HCT116 (cell line): Measurements from ENCODE around the gene GARIN5A.

Source experiments
- CEBPB ChIP-seq: IDR thresholded peaks from 2 replicates; pipeline ENCODE4 v1.6.1; 2012; ENCODE audit warnings: low read depth
- EZH2 ChIP-seq: fragments of 200-600 bp; sonication (generic); IDR thresholded peaks from 2 replicates; pipeline ENCODE4 v1.6.1; 2017; ENCODE audit warnings: antibody characterized with exemption, mixed run types
- FOSL1 ChIP-seq: IDR thresholded peaks from 2 replicates; pipeline ENCODE4 v1.6.1; 2012; ENCODE audit warnings: low read depth
- POLR2A ChIP-seq: IDR thresholded peaks from 2 replicates; pipeline ENCODE4 v1.7.0; 2011; ENCODE audit warnings: borderline replicate concordance; ENCODE audit not compliant: insufficient read depth, insufficient read length; ENCODE audit errors: extremely low read depth
- SRF ChIP-seq: IDR thresholded peaks from 2 replicates; pipeline ENCODE4 v1.6.1; 2012; ENCODE audit warnings: low read depth
- TCF7L2 ChIP-seq: IDR thresholded peaks from 2 replicates; pipeline ENCODE4 v1.7.0; 2011; ENCODE audit warnings: borderline replicate concordance, inconsistent platforms; ENCODE audit not compliant: insufficient read depth, insufficient read length; ENCODE audit errors: extremely low read depth
- YY1 ChIP-seq: IDR thresholded peaks from 2 replicates; pipeline ENCODE4 v1.6.1; 2011; ENCODE audit warnings: low read length, low read depth, moderate library complexity, mild to moderate bottlenecking; ENCODE audit not compliant: insufficient replicate concordance; ENCODE audit errors: extremely low read depth
- TF ChIP-seq, protein P1 (sequence below), 3 experiments: fragments of 200-600 bp in 1 of 3; sonication (generic) in 1 of 3; IDR thresholded peaks in 2 of 3; conservative IDR thresholded peaks in 1 of 3; 2 replicates each; pipeline ENCODE4 v1.5.1; 2012 to 2017; ENCODE audit warnings: low read depth in 2 of 3, low read length in 2 of 3, antibody characterized with exemption in 1 of 3, borderline replicate concordance in 1 of 3, control low read depth in 1 of 3, mild to moderate bottlenecking in 1 of 3, mixed read lengths in 1 of 3, mixed run types in 1 of 3, moderate library complexity in 1 of 3; ENCODE audit not compliant: insufficient read depth in 1 of 3

DNA sequence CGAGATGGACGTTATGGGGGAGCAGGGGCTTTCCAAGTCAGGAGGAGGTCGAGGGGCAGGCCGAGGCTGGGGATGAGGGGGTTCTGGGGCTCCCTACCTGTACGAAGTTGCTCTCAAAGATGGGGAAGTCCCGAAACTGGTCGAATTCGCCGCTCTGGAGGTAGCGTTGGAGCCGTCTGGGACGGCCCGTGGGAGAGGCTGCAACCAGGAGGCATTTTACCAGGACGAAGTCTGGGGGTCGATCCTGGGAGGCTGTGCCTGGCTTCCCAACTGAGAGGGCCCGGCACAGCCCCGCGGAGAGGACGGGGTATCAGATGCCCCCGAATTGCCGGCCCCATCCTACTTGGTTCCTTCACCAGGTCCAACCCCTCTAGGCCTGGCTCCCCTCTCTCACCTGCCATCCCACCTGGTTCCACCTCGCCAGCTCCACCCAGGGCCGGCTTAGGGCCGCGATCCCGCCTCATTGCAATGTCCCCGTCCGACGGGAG is 868 bp downstream of the GARIN5A start:
- no peak for TF ChIP-seq SRF
- TF ChIP-seq, protein P1, sequence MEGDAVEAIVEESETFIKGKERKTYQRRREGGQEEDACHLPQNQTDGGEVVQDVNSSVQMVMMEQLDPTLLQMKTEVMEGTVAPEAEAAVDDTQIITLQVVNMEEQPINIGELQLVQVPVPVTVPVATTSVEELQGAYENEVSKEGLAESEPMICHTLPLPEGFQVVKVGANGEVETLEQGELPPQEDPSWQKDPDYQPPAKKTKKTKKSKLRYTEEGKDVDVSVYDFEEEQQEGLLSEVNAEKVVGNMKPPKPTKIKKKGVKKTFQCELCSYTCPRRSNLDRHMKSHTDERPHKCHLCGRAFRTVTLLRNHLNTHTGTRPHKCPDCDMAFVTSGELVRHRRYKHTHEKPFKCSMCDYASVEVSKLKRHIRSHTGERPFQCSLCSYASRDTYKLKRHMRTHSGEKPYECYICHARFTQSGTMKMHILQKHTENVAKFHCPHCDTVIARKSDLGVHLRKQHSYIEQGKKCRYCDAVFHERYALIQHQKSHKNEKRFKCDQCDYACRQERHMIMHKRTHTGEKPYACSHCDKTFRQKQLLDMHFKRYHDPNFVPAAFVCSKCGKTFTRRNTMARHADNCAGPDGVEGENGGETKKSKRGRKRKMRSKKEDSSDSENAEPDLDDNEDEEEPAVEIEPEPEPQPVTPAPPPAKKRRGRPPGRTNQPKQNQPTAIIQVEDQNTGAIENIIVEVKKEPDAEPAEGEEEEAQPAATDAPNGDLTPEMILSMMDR (IDR thresholded peaks at IDR 0.05 in 2 of 3, conservative IDR thresholded peaks at IDR 0.05 in 1 of 3; ENCODE audit: borderline replicate concordance in 1 of 3, insufficient read depth in 1 of 3, low read depth in 2 of 3, low read length in 2 of 3): no peak
- no peak for TF ChIP-seq CEBPB
- TF ChIP-seq YY1: no peak
- no peak for TF ChIP-seq POLR2A
- TF ChIP-seq EZH2: no peak
- no peak for TF ChIP-seq FOSL1
- no peak for TF ChIP-seq TCF7L2
